ENCODE data around the gene ARL4C. TPM values are rescaled to one million over a fixed set of nuclear protein-coding genes. Genes with fewer than 3 reads are reported as not detected.
A peak's percentile ranks its signal among the peaks of the same experiment; 100 is the strongest.

ARL4C gene
- total RNA-seq, 3 donors from 2014 or later: 4.5 to 15.1 (median 8.4) TPM

- intact Hi-C loops (cut with DNase I, micrococcal nuclease): loop anchor here in 1 of 2 donors (5.0 kb wide), 1 partner anchor 360 kb away; no protein-coding TSS in a partner anchor
- Histone ChIP-seq H3K36me3 (ENCODE audit: low read depth) (no peaks in the 10 kb centered on the region), H3K4me3 (no peak overlapping the region), H3K9me3 (no peaks in the 10 kb centered on the region), H3K4me1 (ENCODE audit: low read depth) (peaks cover 10% of the 10 kb centered on the region)
- peak in 2 of 3 donors; percentile 40 to 64 for DNase-seq
- TF ChIP-seq CTCF (IDR thresholded peaks at IDR 0.05): no peak
- no peak for ATAC-seq
Measured at GRCh38 chr2:234497594-234498235, 834 bp upstream of the ARL4C start.

GRCh38 chr2:234496055-234496834, 636 bp downstream of the ARL4C start:
- Histone ChIP-seq H3K36me3 (ENCODE audit: low read depth) (no peaks in the 10 kb centered on the region), H3K4me3 (peak overlapping the region; percentile 33), H3K4me1 (ENCODE audit: low read depth) (peaks cover 10% of the 10 kb centered on the region), H3K9me3 (no peaks in the 10 kb centered on the region)
- DNase-seq (peak; percentile 44 to 72 (median 57)), ATAC-seq (peak; percentile 61)
- TF ChIP-seq CTCF (IDR thresholded peaks at IDR 0.05): no peak
- intact Hi-C loops (cut with DNase I, micrococcal nuclease): loop anchor here in 1 of 2 donors (5.0 kb wide), 1 partner anchor 359 kb away; no protein-coding TSS in a partner anchor

- Histone ChIP-seq H3K9me3 (no peaks in the 10 kb centered on the region), H3K36me3 (ENCODE audit: low read depth) (no peaks in the 10 kb centered on the region), H3K4me3 (peak overlapping the region; percentile 33), H3K4me1 (ENCODE audit: low read depth) (peaks cover 10% of the 10 kb centered on the region)
- TF ChIP-seq CTCF (IDR thresholded peaks at IDR 0.05): no peak
- ATAC-seq: no peak
- DNase-seq: peak in 2 of 3 donors; percentile 38 to 58
- intact Hi-C loops (cut with DNase I, micrococcal nuclease): loop anchor here in 1 of 2 donors (5.0 kb wide), 1 partner anchor 358 kb away; no protein-coding TSS in a partner anchor
Measured at GRCh38 chr2:234495251-234496054, 1.4 kb downstream of the ARL4C start.

GRCh38 chr2:234494361-234495250, 2.3 kb downstream of the ARL4C start:
- Histone ChIP-seq H3K4me1 (ENCODE audit: low read depth) (peaks cover 10% of the 10 kb centered on the region), H3K36me3 (ENCODE audit: low read depth) (no peaks in the 10 kb centered on the region), H3K9me3 (no peaks in the 10 kb centered on the region), H3K4me3 (peak overlapping the region; percentile 17)
- TF ChIP-seq CTCF (IDR thresholded peaks at IDR 0.05): no peak
- DNase-seq (no peak), ATAC-seq (no peak)
- intact Hi-C loops (cut with DNase I, micrococcal nuclease): loop anchor here in 1 of 2 donors (5.0 kb wide), 1 partner anchor 357 kb away; no protein-coding TSS in a partner anchor
